ENCODE data around the gene SUCLG2.

Gene SUCLG2

GRCh38 chr3:67569324-67569723 is 85.1 kb downstream of the SUCLG2 start:
- TF ChIP-seq, protein P1, sequence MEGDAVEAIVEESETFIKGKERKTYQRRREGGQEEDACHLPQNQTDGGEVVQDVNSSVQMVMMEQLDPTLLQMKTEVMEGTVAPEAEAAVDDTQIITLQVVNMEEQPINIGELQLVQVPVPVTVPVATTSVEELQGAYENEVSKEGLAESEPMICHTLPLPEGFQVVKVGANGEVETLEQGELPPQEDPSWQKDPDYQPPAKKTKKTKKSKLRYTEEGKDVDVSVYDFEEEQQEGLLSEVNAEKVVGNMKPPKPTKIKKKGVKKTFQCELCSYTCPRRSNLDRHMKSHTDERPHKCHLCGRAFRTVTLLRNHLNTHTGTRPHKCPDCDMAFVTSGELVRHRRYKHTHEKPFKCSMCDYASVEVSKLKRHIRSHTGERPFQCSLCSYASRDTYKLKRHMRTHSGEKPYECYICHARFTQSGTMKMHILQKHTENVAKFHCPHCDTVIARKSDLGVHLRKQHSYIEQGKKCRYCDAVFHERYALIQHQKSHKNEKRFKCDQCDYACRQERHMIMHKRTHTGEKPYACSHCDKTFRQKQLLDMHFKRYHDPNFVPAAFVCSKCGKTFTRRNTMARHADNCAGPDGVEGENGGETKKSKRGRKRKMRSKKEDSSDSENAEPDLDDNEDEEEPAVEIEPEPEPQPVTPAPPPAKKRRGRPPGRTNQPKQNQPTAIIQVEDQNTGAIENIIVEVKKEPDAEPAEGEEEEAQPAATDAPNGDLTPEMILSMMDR (conservative IDR thresholded peaks at IDR 0.05; ENCODE audit: low read depth, low read length): no peak
- no peak for DNase-seq (ENCODE audit: low read depth)
- no peak overlapping the region for H3K4me3 ChIP-seq (ENCODE audit: low read depth, low read length)

DNA sequence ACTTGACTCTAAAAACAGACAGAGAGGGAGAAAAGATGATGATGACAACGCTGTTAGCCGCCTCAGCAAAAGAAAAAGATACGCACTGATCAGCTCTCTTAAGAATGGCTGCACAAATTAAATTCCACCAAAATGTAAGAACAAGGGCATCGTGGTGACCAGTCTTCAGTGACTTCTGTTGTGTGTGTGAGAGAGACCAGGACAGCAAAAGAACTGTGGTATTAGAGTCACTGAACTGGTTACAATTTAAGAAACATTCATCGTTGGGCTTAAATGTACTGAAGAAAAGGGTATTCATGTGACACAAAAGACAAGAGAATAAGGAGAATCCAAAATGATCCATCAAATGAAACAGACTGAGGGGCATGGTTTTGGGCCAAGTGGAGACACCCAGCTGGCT is 86.5 kb downstream of the SUCLG2 start:
- TF ChIP-seq, protein P1 (conservative IDR thresholded peaks at IDR 0.05; ENCODE audit: low read depth, low read length): no peak
- no peak for DNase-seq (ENCODE audit: low read depth)
- H3K4me3 ChIP-seq (ENCODE audit: low read depth, low read length): no peak overlapping the region

- TF ChIP-seq, protein P1 (conservative IDR thresholded peaks at IDR 0.05; ENCODE audit: low read depth, low read length): no peak
- no peak for DNase-seq (ENCODE audit: low read depth)
- no peak overlapping the region for H3K4me3 ChIP-seq (ENCODE audit: low read depth, low read length)
Measured at GRCh38 chr3:67564973-67565372, 89.4 kb downstream of the SUCLG2 start.

DNA sequence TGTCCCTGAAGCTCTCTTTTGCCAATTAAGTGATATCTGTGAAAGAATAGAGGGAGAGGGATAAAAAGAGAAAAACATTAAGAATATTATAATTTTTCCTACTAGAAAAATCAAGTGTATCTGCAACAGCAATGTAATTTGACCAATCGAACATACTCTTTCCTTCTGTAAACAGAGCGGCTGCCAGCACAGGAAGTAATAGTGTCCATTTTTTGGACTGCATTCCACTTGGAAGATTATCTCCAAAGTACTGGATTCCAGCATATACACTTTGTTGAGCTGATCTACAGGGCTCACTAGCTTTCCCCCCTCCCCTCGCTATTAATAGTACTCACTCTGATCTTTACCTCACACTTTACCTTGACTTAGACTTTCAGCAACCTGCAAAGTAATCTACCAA is 90.4 kb downstream of the SUCLG2 start:
- H3K4me3 ChIP-seq (ENCODE audit: low read depth, low read length): no peak overlapping the region
- peak; percentile 39 for DNase-seq (ENCODE audit: low read depth)
- TF ChIP-seq, protein P1 (conservative IDR thresholded peaks at IDR 0.05; ENCODE audit: low read depth, low read length): no peak

DNA sequence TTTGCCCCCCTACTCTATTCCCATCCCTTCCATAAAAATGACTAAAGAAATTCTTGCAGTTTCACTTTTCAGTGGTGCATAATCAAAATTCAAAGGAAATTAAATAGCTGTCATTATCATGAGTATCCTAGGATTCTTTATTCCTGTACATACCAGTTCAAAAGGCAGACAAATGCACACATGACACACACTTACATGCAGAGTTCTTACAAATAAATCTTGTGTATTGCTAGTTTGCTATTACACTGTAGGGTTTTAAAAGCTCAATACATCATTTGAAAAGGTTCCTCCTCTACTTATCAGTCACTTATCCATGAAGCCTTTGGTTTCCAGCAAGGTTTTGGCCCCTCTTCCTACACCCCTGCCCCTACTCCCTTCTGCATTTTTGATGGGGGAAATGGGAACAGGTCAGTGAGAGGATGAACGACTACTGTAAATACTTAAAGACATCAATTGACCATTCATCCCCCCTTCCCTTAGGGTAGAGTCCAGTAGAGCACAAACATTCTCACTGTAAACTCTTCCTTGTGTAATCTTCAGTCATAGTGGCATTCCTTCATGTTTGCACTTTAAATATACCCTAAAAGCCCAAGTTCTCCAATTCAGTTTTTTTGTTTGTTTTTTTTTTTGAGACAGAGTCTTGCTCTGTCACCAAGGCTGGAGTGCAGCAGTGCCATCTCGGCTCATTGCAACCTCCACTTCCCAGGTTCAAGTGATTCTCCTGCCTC is 92.6 kb downstream of the SUCLG2 start:
- TF ChIP-seq, protein P1 (conservative IDR thresholded peaks at IDR 0.05; ENCODE audit: low read depth, low read length): no peak
- DNase-seq (ENCODE audit: low read depth): no peak
- no peak overlapping the region for H3K4me3 ChIP-seq (ENCODE audit: low read depth, low read length)

DNA sequence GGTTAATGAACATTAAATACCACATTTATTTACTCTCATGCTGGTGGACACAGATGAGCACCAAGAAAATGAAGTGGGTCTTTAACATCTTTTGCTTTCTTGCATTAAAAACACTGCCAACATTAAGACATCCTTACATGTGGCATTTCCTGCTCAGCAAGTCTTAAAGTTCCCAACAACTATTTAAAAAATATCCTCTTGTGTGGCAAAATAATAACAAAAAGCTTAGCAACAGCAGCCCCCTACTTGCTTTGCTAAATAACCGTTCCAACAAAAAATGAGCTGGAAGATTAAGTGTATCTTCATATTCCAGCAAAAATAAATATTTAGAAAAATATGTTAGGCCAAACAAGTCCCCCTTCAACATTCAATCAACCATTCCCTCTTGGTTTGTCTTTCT is 93.1 kb downstream of the SUCLG2 start:
- no peak overlapping the region for H3K4me3 ChIP-seq (ENCODE audit: low read depth, low read length)
- DNase-seq (ENCODE audit: low read depth): no peak
- TF ChIP-seq, protein P1 (conservative IDR thresholded peaks at IDR 0.05; ENCODE audit: low read depth, low read length): no peak

- TF ChIP-seq, protein P1 (conservative IDR thresholded peaks at IDR 0.05; ENCODE audit: low read depth, low read length): no peak
- H3K4me3 ChIP-seq (ENCODE audit: low read depth, low read length): no peak overlapping the region
- no peak for DNase-seq (ENCODE audit: low read depth)
Measured at GRCh38 chr3:67559029-67559605, 95.3 kb downstream of the SUCLG2 start.
